Stimulated activated CD8-positive, alpha-beta memory T cell treated with anti-CD3 and anti-CD28 coated beads, Interleukin-12 subunit alpha, Interleukin-12 subunit beta, amount 100 ng/mL, for 4 hours (primary cell): Measurements from ENCODE around the gene ACMSD.
"Not testable (repeated sequence)": the region's sequence is repeated elsewhere in the genome, so short reads cannot be mapped to it uniquely, and the experiment has no call there.

Source experiments
- DNase-seq: peaks from one replicate; pipeline ENCODE4 v3.0.0-alpha.2; 2020; ENCODE audit warnings: low read depth

ACMSD gene

DNA sequence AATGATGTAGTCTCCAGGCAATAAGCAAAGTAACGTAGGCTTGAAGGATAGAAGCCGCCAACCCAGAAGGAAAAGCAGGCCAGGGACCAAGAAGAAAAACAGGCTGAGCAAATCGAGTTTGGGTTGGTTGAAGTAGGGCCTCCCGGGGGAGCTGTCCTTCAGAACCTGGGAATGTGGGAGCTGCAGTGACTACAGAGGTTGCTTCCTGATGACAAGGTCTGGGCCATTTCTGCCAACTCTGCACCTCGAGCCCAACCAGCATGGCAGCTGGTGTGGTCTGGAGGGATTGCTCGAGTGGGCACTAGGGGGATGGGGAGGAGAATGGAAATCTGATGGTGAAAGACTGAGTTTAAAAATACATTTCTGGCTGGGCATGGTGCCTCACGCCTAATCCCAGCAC, 14.1 kb downstream of the ACMSD start:
- DNase-seq, result no peak

DNA sequence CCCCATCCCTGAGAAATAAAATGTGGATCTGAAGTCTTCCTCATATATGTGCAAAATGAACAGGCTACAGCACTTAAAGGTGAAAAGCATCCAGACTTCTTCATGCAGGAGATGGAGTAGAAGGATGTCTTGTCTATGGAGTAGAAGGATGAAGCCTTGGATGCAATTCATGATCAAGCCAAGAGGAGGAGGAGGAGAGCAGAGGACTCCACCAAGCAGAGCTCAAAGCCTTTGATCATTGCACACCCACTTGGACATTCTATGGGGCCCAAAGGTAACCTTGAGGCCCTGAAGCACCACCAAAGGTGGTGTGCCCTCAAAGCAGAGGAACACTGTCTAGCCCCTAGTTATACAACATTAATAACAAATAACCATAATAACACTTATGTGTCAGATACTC, 17.3 kb downstream of the ACMSD start:
- no peak for DNase-seq

DNA sequence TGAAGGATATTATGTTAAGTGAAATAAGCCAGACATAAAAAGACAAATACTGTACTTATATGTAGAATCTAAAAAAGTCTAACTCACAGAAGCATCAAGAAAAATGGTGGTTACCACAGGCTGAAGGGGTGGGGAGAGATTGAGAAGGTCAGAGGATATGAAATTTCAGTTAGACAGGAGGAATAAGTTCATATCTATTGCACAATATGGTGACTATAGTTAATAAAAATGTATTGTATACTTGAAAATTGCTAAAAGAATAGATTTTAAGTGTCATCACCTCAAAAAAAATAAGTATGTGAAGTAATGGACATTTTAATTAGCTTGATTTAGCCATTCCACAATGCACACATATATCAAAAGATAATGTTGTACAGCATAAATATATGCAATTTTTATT, 19.8 kb downstream of the ACMSD start:
- no peak for DNase-seq

DNA sequence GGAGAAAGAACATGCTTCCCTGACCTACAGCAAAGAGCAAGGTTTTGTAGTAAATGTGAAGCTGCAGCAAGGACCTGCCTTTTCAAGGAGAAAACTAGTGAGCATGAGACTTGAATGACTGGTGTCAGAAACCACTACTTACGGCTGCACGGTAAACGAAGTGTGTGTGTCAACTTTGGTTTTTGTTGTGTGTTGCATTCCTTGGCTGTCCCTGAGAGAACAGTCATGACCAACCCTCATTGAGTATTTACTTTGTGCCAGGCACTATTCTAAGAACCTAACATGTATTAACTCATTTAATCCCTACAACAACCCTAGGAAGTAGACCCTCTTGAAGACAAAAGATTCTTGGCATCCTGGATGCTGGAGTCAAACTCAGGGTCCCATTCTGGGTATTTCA, 22.8 kb downstream of the ACMSD start:
- no peak for DNase-seq

DNA sequence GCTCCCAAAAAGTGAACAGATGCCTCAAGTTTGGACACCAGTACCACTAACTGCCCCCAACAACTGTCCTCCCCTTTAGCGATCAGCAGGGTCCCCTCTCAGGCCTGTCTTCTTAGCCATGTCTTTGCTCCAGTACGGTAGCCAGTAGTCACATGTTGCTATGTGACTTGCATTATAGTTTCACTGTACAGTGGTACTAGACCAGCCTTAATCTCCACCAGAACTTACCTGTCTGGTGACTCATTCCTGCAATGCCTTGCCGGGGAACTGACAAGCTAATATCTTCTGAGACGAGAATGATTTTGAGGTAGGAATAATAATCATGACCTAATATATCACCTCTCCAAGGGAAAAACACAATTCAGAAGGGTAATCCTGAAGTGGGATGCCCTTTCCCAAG, 23.7 kb downstream of the ACMSD start:
- DNase-seq, result no peak

DNA sequence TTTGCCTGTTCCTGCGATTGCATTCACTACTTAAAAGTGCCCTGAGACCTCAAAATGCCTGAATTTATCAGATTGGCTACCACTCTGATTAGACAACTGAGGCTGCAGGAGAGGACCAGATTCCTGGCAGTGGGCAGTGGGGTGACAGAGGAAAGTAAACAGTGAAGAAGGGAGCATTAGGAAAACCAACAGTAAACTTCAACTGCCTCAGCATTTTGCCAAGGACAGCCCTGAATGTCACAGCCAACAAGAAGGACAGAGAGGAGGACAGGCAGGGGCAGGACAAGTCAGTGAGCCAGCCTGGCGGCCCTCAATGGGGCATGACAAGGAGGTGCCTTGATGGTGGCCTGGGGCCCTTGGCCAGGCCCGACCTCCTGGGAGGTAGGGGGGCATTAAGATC, 24.3 kb downstream of the ACMSD start:
- no peak for DNase-seq

DNA sequence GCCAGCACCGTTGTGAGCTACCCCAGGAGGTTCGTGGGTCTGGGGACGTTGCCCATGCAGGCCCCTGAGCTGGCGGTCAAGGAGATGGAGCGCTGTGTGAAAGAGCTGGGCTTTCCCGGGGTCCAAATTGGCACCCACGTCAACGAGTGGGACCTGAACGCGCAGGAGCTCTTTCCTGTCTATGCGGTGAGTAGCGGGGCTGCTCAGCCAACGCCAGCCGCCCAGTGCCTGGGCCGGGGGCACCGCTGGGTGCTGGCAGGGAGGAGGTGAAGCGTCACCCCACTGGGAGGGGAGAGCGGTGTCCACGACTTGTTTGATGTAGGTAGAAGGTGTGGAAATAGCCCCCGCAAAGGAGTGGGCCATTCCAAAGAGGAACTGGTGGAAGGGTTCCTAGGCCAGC, 25.0 kb downstream of the ACMSD start:
- no peak for DNase-seq

DNA sequence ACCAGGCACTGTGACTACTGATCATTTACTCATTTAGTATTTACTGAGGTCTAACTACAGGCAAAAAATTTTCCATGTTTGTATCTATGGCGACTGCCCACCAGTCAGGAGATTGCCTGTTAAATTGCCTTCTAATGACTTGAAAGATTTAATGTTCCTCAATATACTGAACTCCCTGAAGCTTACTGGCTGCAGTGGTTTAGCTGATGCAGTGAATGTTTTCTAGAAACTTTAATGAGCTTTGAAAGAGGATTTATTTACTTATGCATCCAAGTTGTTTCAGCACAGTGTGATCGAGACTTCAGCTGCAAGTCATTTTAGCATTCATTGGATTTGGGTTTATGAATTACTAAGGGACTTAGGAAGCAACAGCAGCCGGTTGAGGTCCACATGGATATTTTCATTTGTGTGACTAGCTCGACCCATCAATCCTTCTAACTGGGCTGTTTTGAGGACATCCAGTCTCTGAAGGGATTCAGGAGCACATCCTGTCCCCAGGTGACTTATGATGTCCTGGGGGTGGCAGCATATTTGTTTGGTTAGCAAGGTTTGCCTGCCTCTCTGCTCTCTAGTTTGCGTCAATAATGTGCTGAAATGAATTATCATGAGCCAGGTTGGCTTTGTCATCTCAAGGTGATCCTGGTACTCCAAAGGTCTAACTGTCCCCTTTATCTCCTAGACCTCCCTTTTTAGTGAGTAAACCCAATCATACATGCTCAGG, 26.8 kb downstream of the ACMSD start:
- no peak for DNase-seq

DNA sequence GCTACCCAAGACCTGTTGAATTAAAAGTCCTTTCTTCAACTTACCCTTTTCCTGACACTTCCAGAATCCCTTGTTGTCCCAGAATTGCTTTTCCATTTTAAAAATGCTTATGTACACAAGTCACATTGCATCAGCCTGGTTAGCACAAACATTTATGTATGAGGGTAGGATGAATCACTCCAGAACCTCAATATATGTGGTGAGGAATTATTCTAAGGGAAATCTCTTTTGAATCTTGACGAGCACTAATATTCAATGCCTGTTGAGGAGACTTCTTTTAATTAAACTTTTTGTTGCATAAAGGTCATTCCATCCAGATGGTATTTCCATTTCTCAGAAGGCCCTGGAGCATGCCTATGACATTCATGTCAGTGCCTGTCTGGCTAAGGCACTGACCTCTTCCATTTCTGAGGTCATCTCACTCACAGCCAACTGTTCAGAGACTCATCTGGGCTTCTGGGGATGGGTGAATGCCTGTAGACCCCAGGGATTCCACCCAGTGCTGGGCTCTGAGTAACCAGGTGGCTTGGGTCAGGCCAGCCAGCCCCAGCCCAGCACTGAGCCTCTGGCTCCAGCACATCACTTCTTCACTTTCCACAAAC, 28.2 kb downstream of the ACMSD start:
- no peak for DNase-seq

DNA sequence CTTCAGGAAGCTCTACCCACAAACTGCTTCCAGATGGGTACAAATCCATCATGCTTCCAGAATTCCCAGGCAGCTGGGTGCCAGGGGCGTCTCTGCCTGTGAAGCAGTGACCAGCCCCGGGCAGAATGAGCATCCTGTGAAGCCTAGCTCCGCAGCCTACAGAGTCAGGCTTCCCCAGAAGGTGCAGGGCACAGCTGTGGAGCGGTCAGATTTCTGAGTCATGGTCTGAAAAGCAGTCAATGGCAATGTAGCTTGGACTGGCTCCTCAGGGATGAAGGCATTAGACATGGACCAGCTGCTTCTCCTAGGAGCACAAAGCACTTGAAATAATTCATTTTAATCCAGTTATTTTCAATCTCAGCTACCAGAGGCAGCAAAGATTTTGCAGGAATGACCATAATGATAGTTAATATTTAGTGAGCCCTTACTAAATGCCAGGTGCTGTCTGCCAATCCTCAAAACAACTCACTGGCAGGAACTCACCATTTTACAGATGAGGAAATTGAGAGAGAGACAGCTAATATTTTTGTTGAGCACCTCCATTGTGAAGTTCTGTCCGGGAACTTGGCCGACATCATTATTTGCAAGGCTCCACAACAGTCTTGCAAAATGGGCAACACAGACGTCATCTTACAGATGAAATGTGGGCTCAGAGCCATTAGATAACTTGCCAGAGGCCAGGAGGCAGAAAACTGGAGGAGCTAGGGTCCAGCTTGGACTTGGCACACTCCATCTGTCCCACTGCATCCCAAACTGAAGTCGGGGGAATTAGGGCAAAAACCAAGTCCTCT, 31.7 kb downstream of the ACMSD start:
- DNase-seq, result no peak

DNA sequence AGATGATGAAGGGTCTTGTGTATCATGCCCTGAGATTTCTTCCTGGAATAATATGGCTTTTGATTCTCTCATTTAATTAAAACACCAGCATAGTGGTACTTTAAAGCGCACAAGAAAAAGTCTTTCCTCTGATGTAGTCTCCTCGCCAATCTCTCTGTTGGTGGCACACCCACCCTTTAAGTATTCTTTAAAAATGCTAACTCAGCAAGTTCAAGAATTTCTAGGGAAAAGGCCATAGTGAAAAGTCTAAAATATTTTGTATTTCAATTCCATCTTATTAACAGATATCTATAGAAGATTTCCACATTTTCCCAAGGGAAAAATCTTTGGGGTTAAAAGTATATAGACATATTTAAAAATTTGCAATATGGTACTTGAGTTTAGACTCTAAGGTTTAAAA, 34.7 kb downstream of the ACMSD start:
- DNase-seq, result no peak

DNA sequence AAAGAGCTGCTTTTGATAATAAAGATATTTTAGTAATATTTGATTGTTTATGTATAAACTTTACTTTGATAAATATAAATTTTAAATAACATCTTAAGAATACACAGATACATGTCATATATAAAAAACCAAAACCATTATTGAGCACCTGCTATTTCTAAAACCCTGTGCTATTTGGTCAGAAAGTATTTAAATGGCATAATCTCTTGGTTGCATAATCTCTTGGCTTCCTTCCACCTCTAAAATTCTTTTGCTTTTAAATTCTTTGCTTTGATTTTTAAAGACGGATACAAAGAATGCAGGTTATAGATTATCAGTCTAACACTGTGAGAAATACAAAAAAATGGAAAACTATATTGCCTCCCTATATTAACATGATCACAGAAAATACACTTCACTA, 36.9 kb downstream of the ACMSD start:
- no peak for DNase-seq

DNA sequence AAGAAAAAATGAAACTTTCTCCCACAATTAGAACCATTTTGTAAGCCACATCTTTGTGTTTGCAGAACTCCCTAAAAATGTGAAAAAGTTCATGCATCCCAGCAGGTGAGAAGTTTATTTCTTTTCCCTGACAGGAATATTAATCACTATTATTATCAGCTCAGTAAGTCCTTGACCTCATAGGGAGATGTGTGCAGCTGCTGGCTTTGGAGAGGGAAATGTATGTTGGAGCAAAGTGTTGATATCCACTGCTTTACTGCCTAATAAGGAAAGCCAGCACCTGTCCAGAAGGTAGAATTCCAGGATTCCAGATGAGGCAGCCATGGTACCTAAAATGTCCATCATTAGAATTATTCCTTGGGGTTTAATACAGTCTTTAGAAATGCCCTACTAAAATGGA, 44.4 kb downstream of the ACMSD start:
- DNase-seq, result no peak

DNA sequence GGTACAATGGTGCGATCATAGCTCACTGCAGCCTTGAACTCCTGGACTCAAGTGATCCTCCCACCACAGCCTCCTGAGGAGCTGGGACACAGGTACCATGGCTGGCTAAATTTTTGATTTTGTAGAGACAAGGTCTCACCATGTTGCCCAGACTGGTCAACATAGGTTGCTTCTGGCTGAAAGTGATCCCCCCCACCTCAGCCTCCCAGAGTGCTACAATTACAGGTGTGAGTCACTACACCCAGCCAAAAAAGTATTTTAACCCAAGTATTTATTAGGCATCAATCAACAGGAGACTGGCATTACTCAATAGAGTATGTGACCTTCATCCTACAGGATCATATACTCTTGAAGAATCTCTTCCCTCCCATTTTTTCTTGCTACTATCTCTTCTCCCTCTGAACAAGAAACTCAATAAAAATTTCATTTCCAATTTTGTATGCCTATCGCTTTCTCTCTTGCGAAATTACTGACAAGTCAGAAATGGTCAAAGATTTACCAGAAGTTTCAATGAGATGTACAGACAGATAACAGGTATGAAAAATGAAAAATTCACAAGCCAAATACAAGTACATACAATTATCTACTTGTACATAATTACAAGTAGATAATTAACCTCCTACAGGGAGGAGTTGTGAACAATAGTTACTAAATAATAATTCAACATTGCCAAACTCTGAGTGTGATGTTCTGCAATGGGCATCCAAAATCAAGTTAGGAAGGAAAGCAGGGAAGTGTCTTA, 45.3 kb downstream of the ACMSD start:
- DNase-seq, result no peak

DNA sequence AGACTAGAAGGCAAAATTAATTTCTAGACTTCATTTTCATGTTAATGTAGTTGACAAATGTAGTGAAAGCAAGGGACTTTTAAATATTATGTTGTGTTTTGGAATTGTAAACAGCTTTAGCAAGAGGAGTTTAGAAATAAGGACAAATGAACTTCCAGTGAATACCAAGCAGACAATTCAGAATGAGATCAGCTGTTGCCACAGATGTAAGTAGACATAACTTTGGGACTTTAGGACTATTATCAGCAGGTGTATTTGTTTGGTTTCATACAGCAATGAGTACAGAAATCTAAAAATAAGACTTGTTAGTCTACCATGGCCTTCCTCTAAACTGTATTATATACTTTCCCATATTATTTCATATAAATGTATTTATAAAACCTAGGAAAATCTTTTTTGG, 46.0 kb downstream of the ACMSD start:
- no peak for DNase-seq

DNA sequence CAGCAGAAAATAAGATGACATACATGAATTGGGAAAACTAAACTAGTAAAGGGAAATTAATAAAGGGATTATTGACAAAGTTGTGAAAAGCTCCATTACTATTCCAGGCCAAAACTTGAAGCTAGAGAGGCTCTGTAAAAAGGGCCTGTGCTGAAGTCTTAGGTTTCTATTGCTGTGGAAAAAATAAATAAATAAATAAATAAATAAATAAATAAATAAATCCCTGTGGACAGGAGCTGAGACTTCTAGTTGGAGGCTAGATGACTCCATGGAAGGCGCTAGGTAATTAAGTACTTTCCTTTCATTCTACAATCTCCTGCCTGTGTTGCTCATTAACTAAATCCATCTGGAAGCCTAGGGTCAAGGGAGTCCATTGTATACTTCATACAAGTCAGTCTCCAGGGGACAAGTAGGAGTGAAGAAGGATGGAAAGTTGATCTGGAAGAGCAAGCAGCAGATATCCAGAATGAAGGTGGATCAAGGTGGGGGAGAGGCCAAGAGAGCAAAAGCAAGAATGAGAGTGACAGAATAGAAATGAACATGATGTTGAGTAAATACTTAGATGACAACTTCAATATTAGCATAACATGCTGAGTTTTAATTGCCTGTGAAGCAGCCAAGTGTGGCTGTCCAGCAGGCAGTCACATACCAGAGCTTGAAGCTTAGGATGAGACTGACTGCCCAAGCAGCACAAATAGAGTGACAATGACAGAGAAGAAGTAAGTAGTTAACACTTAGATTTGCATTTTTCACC, 54.0 kb downstream of the ACMSD start:
- no peak for DNase-seq

DNA sequence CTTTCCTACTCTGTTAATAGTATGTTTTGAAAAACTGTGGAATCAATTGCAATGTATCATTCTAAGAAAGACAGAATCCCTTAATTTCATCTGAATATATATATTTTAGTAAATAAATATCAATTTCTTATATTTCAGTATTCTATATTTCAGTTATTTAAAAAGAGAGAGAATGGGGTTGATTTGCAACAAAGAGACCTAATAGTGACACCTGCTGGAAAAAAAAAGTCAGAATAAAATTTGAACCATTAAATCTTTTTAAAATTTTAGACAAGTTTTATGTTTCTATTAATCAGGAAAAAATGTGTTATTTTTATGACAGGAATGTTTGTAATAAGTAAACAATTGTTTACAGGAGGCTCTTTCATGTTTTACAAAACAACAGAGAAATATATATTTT, 59.5 kb downstream of the ACMSD start:
- no peak for DNase-seq

DNA sequence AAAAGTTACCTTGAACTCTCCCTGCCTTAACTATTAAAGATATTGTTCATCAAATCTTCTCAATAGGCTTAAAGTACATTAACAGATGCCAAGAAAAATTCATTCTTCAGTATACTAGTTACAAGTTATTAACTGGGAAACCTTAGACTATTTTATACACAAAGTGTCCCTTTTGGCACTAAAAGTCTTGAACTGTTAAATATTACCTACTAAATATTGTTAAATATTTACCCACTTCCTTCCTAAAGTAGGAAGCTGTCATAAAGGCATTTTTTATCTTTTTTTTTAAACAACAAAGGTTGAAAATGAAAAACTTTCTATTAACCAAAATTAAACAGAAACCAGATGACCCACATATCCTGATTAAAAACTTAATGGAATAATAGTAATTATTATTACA, 60.8 kb downstream of the ACMSD start:
- DNase-seq, result no peak

DNA sequence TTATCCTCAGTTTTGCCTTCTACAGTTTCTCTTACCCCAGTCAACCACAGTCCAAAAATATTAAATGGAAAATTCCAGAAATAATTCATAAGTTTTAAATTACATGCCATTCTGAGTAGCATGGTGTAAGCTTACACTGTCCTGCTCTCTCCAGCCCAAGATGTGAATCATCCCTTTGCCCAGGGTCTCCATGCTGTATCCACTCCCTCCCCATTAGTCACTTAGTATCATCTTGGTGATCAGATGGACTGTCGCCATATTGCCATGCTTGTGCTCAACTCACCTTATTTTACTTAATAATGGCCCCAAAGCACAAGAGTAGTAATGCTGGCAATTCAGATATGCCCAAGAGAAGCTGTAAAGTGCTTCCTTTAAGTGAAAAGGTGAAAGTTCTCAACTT, 61.7 kb downstream of the ACMSD start:
- no peak for DNase-seq

DNA sequence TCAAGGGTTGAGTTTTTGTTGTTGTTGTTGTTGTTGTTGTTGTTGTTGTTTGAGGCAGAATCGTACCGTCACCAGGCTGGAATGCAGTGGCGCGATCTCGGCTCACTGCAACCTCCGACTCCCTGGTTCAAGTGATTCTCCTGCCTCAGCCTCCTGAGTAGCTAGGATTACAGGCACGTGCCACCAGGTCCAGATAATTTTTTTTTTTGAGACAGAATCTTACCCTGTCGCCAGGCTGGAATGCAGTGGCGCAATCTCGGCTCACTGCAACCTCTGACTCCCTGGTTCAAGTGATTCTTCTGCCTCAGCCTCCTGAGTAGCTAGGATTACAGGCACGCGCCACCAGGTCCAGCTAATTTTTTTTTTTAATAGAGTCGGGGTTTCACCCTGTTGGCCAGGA, 65.3 kb downstream of the ACMSD start:
- not testable (repeated sequence) for DNase-seq

DNA sequence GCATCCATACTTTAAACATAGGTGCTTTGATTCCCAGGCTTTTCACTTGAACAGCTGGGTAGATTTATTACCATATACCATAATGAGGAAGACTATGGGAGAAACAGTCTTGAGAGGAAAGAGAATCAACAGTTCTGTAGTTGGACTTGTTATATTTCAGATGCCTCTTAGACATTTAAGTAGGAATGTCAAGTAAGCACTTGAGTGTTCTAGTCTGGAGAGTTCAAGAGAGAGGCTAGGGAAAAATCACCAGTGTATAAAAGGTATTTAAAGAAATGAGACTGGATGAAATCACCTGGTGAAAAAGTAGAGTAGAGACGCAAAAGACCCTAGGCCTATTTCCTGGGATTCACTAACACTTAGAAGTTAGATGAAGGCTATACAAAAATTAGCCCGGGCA, 66.8 kb downstream of the ACMSD start:
- DNase-seq, result no peak

DNA sequence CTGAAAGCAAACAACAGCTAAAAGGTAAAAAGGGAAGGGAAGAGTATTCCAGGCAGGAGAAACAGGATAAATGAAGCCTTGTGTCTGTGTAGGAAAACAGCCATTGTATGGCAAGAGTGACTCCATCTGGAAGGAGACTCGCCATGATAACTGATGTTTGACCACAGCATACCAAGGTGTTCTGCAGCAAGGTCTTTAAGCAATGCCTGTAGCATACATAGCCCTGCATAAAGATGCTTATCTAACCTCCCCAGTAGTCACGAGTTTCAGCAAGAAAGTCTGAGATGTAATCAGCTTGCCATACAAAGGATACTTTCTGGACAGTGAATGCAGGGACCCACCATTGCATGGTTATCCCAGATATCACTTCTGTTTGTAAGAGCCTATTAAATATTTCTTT, 68.3 kb downstream of the ACMSD start:
- DNase-seq, result no peak
